HG03460 (cell line): ENCODE data around the gene TNFRSF1B.
"Not testable (repeated sequence)": the region's sequence is repeated elsewhere in the genome, so short reads cannot be mapped to it uniquely, and the experiment has no call there.

Experiments used
- ATAC-seq: cut with Tn5 transposase; IDR thresholded peaks from one replicate; pipeline ENCODE4 v1.9.1; 2021; ENCODE audit not compliant: unreplicated experiment

Gene TNFRSF1B

GRCh38 chr1:12209495-12209832 lies 42.7 kb downstream of the TNFRSF1B start:
- ATAC-seq = no peak

DNA sequence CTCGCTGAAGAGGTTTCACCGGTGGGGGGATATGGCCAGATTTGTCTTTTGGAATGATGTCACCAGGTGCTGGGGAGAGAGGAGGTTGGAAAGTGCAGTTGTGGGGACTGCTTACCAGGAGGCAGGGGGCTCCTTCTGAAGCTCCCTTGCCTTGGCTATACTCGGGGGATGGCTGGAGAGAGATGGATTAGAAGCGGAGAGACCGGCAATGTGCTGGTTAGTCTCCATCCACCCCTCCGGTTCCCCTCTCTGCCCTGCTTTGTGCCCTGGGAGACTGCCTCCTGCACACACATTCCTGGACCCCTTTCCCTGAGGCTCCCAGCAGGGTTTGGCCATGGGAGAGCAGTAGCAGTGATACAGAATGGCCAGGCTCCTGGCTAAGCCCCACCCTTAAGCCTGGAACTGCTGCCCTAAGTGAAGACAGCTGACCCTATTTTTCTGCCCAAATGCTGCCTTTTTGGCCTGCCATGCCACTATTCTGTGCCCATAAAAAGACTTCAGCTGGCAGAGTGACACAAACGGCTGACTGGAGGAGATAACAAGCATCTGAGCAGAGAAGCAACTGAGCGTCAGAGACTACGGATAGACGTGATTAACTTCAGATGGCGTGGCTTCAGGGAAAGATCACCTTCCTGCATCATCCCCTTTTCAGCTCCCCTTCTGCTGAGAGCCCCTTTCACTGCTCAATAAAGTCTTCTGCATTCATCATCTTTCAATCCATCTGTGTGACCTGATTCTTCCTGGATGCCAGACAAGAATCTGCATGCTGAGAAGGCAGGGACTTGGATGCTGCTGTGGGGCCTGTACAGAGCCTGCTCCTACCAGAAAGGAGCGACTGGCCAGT lies 48.5 kb downstream of the TNFRSF1B start:
- ATAC-seq = no peak

GRCh38 chr1:12219800-12220199 lies 53.0 kb downstream of the TNFRSF1B start:
- no peak for ATAC-seq

GRCh38 chr1:12220890-12221289 lies 54.1 kb downstream of the TNFRSF1B start:
- ATAC-seq = no peak

DNA sequence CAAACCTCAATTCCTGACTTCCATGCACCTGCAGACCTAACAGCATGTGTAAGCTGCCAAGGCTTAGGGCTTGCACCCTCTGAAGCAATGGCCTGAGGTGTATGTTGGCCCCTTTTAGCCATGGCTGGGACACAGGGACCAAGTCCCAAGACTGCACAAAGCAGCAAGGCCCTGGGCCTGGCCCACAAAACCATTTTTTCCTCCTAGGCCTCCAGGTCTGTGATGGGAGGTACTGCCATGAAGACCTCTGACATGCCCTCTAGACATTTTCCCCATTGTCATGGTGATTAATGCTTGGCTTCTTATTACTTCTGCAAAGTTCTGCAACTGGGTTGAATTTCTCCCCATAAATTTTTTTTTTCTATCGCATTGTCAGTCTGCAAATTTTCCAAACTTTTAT lies 55.9 kb downstream of the TNFRSF1B start:
- not testable (repeated sequence) for ATAC-seq

- not testable (repeated sequence) for ATAC-seq
Measured at GRCh38 chr1:12224092-12224491, 57.3 kb downstream of the TNFRSF1B start.

GRCh38 chr1:12228979-12229378 lies 62.2 kb downstream of the TNFRSF1B start:
- no peak for ATAC-seq

GRCh38 chr1:12229386-12229834 lies 62.6 kb downstream of the TNFRSF1B start:
- no peak for ATAC-seq

GRCh38 chr1:12229835-12230548 lies 63.2 kb downstream of the TNFRSF1B start, which contains the start of gene VPS13D:
Gene VPS13D, plus strand, starts transcription at chr1:12230030. Its CDS starts 4,237 bp downstream, at chr1:12234267.
- peak; percentile 84 for ATAC-seq

DNA sequence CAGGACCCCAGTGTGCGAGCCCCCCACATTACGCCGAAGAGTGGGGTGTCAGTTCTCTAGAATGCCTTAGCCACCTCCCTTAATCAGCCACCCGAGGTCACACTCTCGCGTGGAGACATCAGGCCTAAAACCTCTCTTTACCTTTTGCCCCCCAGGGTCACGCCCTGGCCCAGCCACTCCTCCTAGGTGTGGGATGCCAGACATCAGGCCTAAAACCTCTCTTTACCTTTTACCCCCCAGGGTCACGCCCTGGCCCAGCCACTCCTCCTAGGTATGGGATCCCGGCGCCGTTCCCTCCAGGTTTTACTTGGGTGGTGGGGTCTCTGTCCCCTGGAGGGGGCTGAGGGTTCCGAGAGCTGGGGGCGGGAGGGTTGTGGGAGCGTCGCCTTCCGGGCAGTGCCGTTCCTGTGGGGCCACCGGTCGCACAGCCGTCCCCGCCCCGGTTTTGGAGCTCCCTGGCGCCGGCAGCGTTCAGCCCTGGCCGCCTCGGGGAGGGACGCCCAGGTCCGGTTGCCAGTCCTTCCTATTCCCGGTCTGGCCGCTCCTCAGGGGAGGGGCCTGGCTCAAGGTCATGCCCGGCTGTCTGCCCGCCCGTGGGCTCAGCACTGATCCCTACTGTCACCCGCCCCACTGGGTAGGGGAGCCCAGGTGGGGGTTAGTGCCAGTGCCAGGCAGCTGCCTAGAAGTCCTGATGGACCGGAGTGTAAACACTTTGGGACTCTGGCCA lies 63.9 kb downstream of the TNFRSF1B start:
- peak; percentile 17 for ATAC-seq

DNA sequence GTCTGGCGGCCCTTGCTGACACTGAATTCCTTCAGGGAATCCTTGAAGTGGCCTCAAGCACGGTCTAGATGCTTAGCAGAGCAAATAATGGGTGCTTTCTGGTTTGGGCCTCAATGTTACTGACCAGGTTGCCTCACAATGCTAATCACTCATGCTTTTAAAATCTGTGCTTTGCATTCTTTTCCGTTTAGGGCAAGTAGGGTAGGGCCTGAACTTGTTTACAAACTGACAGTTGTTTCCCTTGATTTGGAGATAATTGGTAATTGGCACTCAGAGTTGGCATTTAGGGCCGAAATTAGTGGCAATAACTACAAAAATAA lies 64.4 kb downstream of the TNFRSF1B start:
- no peak for ATAC-seq

DNA sequence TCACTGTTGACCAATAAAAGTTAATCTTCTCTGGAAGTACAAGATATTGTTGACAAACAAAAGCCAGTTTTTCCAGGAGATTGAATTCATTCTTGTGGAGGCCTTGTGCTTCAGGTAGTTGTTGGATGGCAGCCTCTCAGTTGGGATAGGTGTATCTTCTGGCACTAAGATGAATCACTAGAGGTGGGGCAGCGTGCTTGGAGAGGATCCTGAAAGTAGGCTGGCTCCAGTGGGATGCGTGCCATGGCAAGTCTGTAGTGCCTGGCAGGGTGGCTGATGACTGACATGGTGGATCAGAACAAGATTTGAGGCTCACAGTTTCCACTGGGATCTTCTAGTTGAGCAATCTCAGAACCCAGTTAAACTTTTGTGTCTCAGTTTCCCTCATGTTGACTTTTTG lies 65.4 kb downstream of the TNFRSF1B start:
- no peak for ATAC-seq

GRCh38 chr1:12244078-12244477 lies 77.3 kb downstream of the TNFRSF1B start:
- no peak for ATAC-seq

DNA sequence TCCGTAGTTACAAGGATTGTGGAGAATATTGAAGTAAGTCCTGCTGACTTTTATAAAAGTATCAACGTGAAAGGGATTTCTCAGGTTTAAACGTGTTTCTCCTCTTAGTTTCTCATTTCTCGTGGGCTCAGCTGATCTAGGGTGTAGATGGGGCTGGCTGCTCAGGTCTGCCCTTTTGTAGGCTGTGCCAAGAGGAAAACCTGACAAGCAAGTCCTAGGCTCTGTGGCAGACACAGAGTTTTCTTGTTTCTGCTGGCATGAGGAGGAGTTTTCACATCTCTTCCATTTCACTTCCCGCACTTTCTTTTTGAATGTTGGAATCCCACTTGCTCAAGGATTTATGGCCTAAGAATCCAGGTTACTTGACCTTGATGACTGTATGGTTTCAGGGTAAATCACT lies 77.8 kb downstream of the TNFRSF1B start:
- no peak for ATAC-seq

DNA sequence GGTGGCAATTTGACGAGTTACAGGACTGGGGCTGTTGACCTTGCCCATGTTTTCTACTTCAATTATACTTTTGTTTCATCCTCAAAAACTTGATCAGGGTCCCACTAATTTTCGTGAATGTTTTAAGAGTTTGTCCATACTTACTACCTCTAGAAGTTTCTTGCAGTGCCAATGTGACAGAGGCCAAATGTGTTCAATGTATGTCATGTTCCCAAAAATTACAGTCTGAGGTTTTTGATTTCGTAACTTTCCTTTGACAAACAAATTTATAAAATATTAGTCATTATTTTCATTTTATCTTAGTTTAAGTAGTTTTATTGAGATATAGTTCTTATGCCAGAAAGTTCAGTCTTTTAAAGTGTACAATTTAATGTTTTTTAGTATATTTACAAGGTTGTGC lies 78.3 kb downstream of the TNFRSF1B start:
- no peak for ATAC-seq

DNA sequence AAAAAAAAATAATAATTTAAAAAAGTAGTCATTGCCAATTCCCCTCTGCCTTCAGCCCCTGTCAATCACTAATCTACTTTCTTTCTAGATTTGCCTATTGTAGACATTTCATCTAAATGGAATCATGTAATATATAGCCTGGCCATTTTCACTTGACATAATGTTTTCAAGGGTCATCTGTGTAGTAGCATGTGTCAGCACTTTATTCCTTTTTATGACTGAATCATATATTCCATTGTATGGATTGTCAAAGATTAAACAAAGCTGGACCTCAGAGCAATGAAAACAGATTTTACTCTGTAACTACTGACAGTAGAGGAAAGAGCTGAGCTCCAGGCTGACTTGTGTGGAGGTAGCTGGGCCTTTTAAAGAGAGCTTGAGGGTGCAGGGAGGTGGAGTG lies 78.9 kb downstream of the TNFRSF1B start:
- ATAC-seq = no peak

GRCh38 chr1:12246584-12246983 lies 79.8 kb downstream of the TNFRSF1B start:
- ATAC-seq = no peak

DNA sequence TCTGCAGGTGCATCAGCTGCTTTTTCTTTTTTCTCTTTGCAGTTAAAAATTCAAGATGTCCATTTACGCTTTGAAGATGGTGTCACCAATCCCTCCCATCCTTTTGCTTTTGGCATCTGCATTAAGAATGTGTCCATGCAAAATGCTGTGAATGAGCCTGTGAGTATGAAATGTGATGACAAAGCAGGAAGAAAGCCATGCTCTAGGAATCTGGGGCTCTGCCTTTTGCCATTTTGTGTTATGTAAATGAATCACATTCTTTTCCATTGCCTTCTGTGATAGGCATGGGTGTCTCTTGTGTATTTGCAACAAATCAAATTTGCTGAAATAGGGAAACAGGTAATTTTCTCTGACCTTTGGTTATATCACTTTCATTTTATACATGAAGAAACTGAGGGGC lies 82.4 kb downstream of the TNFRSF1B start:
- ATAC-seq = no peak

DNA sequence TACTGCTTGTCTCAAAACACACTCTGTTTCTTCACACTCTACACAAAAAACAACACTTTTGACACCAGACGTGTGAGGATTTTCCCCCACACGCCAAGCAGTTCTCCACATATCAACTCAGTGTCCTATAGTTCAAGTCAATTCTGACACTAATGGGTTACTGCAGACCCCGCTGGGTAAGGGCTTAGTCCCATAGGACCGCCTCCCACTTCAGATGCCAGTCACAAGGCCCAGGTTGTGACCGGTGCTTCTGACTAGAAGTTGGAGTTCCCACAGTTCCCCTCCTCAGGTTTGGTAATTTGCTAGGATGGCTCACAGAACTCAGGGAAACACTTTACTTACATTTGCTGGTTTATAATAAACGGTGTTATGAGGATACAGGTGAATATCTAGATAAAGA lies 83.0 kb downstream of the TNFRSF1B start:
- no peak for ATAC-seq

DNA sequence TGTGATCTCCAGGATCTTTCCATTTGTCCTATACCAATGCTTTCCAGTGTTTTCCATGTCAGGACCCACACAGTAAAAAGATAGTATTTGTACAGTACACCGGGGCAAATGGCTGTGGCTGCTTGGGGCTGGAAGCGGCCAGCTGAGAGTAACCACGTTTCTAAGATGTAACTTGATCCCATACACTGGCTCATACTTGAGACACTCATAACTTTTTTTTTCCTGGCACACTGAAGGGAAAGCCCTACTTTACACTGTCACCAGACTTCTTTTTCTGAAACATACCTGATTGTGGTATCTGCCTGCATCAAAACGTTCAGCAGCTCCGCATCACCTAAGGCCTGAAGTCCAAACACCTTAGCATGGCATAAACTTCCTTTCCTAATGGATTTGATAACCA lies 84.7 kb downstream of the TNFRSF1B start:
- no peak for ATAC-seq

- ATAC-seq = no peak
Measured at GRCh38 chr1:12255913-12256312, 89.1 kb downstream of the TNFRSF1B start.

DNA sequence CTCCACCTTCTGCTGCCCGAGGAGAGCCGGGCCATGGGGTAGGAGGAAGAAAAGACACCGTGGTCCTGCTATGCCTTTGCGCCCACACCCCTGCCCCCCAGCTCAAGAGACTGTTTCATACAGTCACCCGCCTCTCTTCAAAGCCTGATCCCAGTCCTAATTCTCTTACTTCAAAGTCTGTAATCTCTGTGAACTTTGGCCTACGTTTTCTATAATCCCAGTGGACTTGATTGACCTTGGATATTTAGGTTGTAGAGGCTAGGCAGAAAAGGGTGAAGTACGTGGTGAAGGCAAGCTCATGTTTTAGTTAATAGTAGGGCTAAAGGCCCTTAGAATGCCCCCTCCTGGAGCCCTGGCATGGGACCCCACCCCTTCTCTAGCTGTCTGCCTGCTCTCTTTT lies 91.5 kb downstream of the TNFRSF1B start:
- ATAC-seq = no peak
